WERI-Rb-1 (cell line): ENCODE data around the gene PUS10.
"Not testable (repeated sequence)": the region's sequence is repeated elsewhere in the genome, so short reads cannot be mapped to it uniquely, and the experiment has no call there.

ENCODE experiments used
- DNase-seq: peaks from one replicate; pipeline ENCODE4 v3.0.0-alpha.2; 2020
- H3K27ac ChIP-seq: fragments of 250-450 bp; sonication (Bioruptor Pico); 2 replicates; pipeline ENCODE4 v1.5.1; 2020; ENCODE audit warnings: mild to moderate bottlenecking, moderate library complexity
- H3K27me3 ChIP-seq: fragments of 250-450 bp; sonication (Bioruptor Pico); 2 replicates; pipeline ENCODE4 v1.5.1; 2021; ENCODE audit warnings: mild to moderate bottlenecking, low read depth, moderate library complexity; ENCODE audit not compliant: insufficient read depth, severe bottlenecking
- H3K36me3 ChIP-seq: fragments of 250-450 bp; sonication (Bioruptor Pico); 2 replicates; pipeline ENCODE4 v1.5.1; 2020; ENCODE audit warnings: mild to moderate bottlenecking, moderate library complexity
- H3K4me3 ChIP-seq: 2 replicates; pipeline ENCODE4 v1.5.1; 2011; ENCODE audit warnings: low read depth, mild to moderate bottlenecking, control low read depth, low read length
- H3K9me3 ChIP-seq: fragments of 250-450 bp; sonication (Bioruptor Pico); 2 replicates; pipeline ENCODE4 v1.5.1; 2021; ENCODE audit warnings: mild to moderate bottlenecking, moderate library complexity; ENCODE audit not compliant: severe bottlenecking
- CTCF ChIP-seq: IDR thresholded peaks from 2 replicates; pipeline ENCODE4 v1.5.1; 2011; ENCODE audit warnings: low read depth, mild to moderate bottlenecking, control low read depth, inconsistent platforms, low read length

Gene PUS10

DNA sequence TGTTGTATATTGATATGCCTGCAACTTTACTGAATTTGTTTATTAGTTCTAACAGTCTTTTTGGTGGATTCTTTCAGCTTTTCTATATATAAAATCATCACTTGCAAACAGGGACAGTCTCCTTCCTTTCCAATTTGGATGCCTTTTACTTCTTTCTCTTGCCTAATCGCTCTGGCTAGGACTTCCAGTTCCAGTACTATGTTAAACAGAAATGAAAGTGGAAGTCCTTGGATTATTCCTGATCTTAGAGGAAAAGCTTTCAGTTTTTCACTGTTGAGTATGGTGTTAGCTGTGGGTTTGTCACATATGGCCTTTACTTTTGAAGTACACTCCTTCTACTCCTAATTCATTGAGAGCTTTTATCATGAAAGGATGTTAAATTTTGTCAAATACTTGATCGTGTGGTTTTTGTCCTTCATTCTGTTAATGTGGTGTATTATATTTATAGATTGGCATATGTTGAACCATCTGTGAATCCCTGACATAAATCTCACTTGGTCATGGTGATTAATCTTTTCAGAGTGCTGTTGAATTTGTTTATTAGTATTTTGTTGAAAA, 83.8 kb downstream of the PUS10 start:
- H3K27me3 ChIP-seq: no peaks in the 10 kb centered on the region
- TF ChIP-seq CTCF: no peak
- peaks cover 4% of the 10 kb centered on the region for H3K36me3 ChIP-seq

DNA sequence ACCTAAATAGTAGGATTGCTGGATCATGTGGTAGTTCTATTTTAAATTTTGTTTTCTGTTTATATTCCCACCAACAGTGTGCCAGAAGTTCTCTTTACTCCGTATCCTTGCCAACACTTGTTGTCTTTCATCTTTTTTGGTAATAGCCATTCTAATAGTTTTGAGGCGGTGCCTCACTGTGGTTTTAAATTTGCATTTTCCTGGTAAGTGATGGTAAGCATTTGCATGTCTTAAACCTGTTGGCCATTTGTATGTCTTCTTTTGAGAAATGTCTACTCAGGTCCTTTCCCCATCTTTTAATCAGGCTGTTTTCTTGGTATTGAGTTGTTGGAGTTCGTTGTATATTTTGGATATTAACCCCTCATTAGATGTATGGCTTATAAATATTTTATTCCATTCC, 85.1 kb downstream of the PUS10 start:
- no peak for TF ChIP-seq CTCF
- DNase-seq: no peak
- Histone ChIP-seq H3K9me3 (no peaks in the 10 kb centered on the region), H3K27ac (no peak overlapping the region), H3K36me3 (peaks cover 4% of the 10 kb centered on the region), H3K4me3 (no peak overlapping the region), H3K27me3 (no peaks in the 10 kb centered on the region)

More for the DNA sequence above, 83.8 kb downstream of the PUS10 start:
- Histone ChIP-seq H3K27ac (no peak overlapping the region), H3K9me3 (no peaks in the 10 kb centered on the region), H3K4me3 (no peak overlapping the region)
- no peak for DNase-seq

GRCh38 chr2:60932061-60932460, 86.0 kb downstream of the PUS10 start:
- DNase-seq, H3K27me3 ChIP-seq, H3K27ac ChIP-seq, H3K4me3 ChIP-seq, H3K9me3 ChIP-seq: not testable (repeated sequence)
- H3K36me3 ChIP-seq: peaks cover 10% of the 10 kb centered on the region

GRCh38 chr2:60926741-60927552, 91.1 kb downstream of the PUS10 start:
- DNase-seq: no peak
- peaks cover 24% of the 10 kb centered on the region for H3K36me3 ChIP-seq
- TF ChIP-seq CTCF: no peak
- no peaks in the 10 kb centered on the region for H3K9me3 ChIP-seq
- H3K4me3 ChIP-seq: no peak overlapping the region
- no peaks in the 10 kb centered on the region for H3K27me3 ChIP-seq
- H3K27ac ChIP-seq: no peak overlapping the region

- Histone ChIP-seq H3K9me3 (no peaks in the 10 kb centered on the region), H3K36me3 (peaks cover 28% of the 10 kb centered on the region), H3K27ac (no peak overlapping the region), H3K27me3 (no peaks in the 10 kb centered on the region), H3K4me3 (no peak overlapping the region)
- no peak for DNase-seq
- TF ChIP-seq CTCF: no peak
These were observed 91.9 kb downstream of the PUS10 start for GRCh38 chr2:60925994-60926740.

DNA sequence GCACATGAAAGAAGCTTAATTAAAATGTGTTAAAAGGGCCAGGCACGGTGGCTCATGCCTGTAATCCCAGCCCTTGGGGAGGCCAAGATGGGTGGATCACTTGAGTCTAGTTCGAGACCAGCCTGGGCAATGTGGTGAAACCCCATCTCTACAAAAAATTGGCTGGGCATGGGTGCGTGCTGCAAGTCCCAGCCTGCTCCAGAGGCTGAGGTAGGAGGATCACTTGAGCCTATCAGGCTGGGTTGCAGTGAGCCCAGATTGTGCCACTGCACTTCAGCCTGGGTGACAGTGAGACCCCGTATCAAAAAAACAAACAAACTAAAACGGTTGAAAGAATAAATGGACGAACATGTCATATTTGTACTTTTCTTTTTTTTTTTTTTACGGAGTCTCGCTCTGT, 110.7 kb downstream of the PUS10 start:
- DNase-seq: no peak
- H3K9me3 ChIP-seq: no peaks in the 10 kb centered on the region
- H3K27me3 ChIP-seq: no peaks in the 10 kb centered on the region
- peaks cover 39% of the 10 kb centered on the region for H3K36me3 ChIP-seq
- TF ChIP-seq CTCF: no peak
- H3K27ac ChIP-seq: no peak overlapping the region
- no peak overlapping the region for H3K4me3 ChIP-seq
